KG1 (cell line): ENCODE measurements around the gene FBXL20.
"Not testable (repeated sequence)": the region's sequence is repeated elsewhere in the genome, so short reads cannot be mapped to it uniquely, and the experiment has no call there.

ENCODE experiments used
- DNase-seq: peaks from one replicate; lab custom pipeline; 2025; lab: John Stamatoyannopoulos, UW

The FBXL20 gene

DNA sequence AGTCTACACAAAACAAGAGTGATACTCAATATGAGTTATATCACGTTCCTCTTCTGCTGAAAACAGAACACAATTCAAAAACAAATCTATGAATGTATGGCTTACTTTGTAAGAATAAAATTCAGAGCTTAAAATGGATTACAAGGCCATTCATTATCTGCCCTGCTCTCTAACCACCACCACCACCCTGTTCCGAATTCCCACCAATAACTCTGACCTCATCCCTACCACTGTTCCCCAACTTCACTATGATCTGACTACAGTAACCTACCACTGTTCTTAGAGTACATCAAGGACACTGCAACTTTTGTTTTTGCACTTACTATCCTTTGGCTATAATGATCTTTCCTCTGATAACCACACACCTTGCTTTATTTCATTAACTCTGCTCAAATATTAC, 21.3 kb downstream of the FBXL20 start:
- no peak for DNase-seq

DNA sequence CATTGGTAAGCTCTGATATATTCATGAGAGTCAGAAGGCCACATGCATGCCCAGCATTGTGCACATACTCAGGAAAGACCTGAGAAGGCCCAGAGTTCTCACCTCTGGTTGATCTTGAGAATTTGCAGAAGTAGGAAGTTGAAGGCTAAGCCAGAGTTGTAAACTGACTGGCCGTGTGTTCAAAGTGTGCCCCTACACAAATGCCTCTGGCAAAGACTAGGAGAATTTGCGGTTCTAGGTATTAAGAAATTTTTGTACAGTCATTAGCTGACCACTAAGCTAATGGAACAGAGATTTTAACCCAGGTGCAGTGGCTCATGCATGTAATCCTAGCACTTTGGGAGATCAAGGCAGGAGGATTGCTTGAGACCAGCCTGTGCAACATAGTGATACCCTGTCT, 25.0 kb downstream of the FBXL20 start:
- DNase-seq: no peak

DNA sequence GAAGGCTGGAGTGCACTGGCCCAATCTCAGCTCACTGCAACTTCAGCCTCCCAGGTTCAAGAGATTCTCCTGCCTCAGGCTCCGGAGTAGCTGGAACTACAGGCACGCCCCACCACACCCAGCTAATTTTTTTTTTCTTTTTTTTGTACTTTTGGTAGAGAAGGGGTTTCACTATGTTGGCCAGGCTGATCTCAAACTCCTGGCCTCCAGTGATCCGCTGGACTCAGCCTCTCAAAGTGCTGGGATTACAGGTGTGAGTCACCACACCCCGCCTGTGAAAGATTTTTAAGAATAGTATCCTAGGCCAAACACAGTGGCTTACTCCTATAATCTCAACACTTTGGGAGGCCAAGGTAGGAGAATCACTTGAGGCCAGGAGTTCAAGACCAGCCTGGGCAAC, 33.6 kb downstream of the FBXL20 start:
- DNase-seq: not testable (repeated sequence)

DNA sequence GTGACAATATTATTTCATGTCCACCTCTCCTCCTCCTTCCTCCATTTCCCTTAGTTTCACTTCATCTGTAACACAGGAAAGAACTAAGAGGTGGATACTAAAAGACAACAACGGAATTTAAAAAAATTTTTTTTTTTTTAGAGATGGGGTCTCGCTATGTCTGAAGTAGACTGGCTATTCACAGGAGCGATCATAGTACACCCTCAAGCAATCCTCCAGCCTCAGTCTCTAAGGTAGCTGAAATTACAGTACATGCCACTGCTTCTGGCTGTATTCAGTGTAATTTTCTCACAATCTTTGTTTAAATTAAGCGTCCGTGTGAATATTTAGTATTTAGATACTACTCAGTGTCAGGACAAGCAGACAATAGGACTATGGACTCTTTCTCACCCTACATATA, 35.6 kb downstream of the FBXL20 start:
- DNase-seq: no peak

DNA sequence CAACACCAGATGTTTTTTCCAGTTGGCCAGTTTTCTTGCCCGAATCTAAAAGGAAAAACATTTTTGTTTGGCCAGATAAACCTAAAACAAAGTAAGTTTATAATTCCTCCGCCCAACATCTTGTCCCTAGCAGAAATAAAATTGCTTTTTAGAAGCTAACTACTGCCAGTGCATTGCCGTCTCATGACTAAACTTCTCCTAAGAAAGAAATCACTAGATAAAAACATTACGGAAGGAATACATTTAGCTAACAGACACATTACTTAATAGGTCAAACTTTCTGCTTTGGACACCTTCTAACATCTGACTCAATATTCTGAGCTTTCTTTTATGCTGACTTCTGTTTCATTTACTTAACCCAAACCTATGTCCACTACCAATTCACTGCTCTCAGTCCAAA, 36.2 kb downstream of the FBXL20 start:
- no peak for DNase-seq

DNA sequence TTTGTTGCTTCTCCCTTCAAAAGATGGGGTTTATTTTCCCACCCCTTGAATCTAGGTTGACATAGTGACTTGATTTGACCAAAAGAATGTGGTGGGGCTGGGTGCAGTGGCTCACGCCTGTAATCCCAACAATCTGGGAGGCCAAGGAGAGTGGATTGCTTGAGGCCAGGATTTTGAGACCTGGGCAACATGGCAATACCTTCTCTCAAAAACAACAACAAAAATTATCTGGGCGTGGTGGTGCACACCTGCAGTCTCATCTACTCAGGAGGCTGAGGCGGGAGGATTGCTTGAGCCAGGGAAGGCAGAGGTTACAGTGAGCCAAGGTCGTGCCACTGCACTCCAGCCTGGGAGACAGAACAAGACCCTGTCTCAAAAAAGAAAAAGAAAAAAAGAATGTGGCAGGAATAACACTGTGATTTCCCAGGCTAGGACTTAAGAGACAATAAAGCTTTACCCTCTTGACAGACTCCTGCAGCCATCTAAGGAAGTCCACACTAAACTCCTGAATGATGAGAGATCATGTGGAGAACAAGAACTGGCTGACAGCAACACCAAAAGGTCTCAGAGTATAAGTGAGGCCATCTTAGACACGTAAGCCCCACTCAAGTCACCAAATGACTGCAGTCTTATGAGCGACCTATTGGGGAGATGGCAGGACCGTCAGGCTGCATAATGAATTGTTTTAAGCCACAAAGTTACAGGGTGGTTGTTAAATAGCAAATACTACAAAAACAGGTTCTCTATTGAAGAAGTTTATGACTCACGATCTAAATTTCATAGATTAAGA, 37.0 kb downstream of the FBXL20 start:
- DNase-seq: no peak

DNA sequence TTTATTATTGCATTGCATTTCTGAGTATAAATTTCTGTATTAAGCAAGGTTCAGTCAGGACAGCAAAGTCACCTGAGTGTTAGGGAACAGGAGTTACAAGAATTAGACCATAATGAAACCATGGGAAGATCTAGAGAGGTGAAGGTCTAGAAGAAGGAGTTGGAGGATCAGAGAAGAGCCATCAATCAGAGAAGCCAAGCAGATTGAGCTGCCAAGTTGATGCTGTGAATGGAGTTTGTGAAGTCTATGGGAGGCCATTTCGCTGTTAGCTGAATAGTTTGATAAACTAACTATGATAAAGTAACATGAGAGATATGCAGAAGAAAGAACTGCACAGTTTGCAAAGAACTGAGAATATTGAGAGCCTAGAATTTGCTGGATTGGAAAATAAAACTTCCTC, 40.4 kb downstream of the FBXL20 start:
- DNase-seq: no peak

DNA sequence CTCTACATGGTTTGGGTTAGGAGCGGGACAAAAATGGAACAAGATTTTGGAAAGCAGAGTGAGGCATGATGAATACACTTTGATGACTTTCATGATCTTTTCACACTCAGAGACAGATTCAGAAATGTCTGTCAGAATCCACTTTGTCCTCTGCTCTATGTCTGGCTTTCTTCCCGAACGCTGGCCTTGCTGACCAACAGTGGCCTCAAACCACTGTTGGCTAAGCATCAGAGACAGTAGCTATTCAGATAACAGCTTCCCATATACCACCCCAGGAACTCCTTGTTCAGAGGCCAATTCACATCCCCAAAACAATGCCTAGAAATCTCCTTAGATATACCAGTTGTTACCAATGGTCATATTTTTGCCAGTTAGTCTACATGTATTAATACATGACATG, 40.9 kb downstream of the FBXL20 start:
- no peak for DNase-seq

DNA sequence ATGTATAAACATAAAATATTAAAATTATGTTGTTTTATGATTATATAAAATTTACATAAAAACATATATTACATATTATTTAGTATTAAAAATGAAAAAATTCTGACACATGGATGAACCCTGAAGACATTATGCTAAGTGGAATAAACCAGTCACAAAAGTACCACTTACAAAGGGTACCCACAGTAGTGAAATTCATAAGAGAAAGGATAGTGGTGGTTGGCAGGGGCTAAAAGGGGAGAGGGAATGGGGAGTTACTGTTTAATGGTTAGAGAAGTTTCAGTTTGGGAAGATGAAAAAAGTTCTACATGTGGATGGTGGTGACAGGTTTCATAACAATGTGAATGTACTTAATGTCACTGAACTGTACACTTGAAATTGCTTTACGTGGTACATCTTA, 41.4 kb downstream of the FBXL20 start:
- no peak for DNase-seq

DNA sequence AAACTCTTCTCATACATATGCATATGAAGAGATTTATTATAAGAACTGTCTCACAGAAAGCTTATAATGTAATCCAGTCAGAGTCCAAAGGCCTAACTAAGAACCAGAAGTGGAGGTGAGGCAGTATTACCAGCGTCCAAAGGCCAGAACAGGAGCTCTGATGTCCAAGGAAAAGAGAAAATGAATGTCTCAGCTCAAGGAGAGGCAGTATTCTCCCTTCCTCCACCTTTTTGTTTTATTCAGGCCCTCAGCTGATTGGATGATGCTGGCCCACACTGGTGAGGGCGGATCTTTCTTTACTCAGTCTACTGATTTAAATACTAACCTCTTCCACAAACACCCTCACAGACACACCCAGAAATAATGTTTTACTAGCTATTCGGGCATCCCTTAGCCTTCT, 43.4 kb downstream of the FBXL20 start:
- no peak for DNase-seq

DNA sequence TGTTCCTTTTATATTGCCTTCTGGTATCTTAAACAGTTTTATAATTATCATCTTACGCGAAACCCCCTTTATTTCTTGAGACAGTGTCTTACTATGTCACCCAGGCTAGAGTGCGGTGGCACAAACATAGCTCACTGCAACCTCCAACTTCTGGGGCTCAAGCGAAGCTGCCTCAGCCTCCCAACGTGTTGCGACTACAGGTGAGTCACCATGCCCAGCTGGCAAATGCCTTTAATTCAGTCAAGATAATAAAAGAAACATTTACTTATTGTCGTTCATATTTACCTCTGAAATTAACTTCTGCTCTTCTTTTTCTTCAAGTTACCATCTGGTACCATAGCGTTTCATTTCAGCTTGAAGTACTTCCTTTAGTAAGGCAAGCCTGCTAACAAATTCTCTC, 43.9 kb downstream of the FBXL20 start:
- DNase-seq: no peak

DNA sequence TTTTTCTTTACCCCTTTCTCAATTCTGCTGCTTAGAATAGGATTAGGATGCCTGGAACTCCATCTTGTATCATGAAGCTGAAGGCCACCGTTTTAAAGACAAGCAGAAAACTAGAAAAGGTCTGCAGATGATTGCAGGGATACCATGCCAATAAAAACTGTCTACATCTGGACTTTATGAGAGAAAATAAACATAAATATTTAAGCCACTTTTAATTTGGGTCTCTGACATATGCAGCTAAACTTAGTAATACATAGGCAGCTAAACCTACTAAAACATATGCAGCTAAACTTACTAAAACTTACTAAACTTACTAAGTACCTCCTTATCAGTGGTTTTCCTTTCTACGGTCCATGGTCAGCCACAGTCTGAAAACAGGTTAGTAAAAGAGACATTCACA, 48.4 kb downstream of the FBXL20 start:
- DNase-seq: no peak

DNA sequence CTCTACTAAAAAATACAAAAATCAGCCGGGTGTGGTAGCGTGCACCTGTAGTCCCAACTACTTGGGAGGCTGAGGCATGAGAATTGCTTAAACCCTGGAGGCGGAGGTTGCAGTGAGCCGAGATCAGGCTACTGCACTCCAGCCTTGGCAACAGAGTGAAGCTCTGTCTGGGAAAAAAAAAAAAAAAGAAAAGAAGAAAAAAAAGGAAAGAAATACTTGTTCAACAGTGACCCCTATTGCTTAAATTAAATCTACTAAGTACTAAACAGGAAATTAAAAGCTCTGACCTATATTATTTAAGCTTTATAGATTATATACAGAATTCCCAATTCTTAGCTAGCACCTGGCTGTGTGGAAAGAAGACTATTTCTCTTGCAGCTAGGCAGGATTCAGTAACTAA, 48.9 kb downstream of the FBXL20 start:
- no peak for DNase-seq

DNA sequence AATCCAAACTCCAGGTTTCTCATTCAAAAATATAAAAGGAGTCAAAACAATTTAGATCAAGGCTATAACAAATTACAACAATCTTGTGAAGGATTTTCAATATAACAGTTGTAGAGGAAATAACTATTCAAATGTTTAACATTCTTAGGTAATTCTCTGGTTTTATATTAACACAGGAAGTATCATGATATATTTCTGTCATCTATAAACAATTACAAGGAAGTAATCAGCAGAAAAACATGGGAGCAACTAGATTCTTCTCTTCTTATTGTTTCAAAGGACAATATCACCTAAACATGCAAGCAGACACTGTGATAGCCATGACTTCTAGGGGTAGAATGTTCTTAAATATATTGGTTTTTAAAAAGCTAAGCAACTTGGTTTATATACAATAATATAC, 49.9 kb downstream of the FBXL20 start:
- DNase-seq: no peak

DNA sequence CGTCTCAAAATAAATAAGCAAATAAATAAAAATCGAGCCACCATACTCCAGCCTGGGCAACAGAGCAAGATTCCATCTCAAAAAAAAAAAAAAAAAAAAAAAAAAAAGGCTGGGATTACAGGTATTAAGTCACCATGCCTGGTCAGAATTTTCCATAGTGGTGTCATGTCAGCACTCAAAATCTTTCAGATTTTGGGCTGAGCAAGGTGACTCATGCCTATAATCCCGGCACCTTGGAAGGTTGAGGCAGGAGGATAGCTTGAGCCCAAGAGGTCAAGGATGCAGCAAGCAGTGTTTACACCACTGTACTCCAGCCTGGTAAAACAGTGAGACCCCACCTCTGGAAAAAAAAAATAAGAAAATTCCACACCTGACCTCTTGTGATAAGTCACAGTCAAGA, 52.2 kb downstream of the FBXL20 start:
- no peak for DNase-seq

DNA sequence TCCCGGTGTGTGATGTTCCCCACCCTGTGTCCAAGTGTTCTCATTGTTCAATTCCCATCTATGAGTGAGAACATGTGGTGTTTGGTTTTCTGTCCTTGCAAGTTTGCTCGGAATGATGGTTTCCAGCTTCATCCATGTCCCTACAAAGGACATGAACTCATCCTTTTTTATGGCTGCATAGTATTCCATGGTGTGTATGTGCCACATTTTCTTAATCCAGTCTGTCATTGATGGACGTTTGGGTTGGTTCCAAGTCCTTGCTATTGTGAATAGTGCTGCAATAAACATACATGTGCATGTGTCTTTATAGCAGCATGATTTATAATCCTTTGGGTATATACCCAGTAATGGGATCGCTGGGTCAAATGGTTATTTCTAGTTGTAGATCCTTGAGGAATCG, 54.6 kb downstream of the FBXL20 start:
- DNase-seq: not testable (repeated sequence)

DNA sequence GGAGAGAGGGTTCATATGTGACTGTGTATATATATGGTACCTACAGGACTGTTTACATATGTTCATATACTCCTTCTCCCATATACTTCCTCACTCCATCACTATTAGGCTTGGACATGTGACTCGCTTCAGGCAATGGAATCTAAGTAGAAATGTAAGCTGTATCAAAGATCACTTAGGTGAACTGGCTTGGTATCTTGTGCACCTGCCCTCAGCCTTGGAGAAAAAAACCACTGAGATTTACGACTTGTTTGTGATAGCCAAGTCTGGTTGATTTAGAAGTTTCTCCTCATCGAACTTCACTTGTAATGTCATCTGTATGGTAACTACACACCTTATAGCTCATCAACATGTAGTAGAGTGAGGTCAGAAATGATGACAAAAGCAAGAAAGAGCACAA, 59.9 kb downstream of the FBXL20 start:
- no peak for DNase-seq

DNA sequence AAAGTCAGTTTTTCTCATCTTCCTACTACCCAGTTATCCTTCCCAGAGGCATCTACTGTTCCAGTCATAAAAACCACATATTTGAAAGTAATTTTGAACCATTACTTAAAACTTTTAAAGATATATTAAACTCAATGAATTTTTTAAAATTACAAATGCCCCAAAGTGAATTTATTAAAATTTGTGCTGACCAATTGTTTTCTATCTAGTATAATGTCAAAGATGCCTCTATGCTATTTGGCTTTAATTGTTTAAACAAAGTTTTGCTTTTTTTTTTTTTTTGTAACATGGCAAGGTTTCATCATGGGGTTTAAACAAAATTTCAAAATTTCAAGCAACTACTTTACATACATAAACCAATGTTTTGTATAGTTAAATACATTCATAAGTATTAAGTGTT, 60.7 kb downstream of the FBXL20 start:
- DNase-seq: no peak

DNA sequence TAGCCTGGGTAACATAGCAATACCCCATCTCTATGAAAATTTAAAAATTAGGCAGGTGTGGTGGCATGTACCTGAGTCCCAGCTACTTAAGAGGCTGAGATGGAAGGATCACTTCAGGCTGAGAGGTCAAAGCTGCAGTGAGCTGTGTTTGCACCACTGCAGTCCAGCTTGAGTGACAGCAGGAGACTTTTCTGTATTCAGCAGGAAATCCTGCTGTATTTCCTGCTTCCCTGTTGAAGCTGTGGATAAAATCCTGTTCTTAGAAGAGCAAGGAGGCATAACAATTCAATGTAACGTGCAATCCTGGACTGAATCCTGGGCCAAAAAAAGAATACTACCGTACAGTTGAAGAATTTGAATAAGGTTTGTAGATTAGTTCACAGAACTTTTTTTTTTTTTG, 62.2 kb downstream of the FBXL20 start:
- no peak for DNase-seq

DNA sequence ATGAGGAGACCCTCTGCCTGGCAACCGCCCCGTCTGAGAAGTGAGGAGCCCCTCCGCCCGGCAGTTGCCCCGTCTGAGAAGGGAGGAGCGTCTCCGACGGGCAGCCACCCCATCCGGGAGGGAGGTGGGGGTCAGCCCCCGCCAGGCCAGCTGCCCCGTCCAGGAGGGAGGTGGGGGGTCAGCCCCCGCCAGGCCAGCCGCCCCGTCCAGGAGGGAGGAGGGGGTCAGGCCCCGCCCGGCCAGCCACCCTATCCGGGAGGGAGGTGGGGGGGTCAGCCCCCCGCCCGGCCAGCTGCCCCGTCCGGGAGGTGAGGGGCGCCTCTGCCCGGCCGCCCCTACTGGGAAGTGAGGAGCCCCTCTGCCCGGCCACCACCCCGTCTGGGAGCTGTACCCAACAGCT, 63.8 kb downstream of the FBXL20 start:
- DNase-seq: not testable (repeated sequence)

DNA sequence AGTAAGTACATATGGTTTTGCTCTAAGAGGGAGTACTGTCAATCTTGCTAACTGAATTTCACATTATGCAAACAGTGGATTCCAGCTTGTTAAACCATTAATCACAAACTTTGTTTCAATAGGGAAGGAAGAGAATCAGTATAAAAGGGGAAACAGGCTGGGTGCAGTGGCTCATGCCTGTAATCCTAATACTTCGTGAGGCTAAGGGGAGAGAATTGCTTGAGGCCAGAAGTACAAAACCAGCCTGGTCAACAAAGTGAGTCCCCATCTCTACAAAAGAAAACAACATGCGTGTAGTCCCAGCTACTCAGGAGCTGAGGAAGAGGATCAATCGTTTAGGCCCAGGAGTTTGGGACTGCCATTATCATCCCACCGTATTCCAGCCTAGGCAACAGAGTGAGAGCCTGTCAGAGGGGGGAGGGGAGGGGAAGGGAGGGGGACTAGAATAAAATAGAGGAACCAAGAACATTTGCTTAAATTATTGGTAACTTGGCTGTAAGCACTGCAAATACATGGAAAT, 65.7 kb downstream of the FBXL20 start:
- peak; percentile 21 for DNase-seq

DNA sequence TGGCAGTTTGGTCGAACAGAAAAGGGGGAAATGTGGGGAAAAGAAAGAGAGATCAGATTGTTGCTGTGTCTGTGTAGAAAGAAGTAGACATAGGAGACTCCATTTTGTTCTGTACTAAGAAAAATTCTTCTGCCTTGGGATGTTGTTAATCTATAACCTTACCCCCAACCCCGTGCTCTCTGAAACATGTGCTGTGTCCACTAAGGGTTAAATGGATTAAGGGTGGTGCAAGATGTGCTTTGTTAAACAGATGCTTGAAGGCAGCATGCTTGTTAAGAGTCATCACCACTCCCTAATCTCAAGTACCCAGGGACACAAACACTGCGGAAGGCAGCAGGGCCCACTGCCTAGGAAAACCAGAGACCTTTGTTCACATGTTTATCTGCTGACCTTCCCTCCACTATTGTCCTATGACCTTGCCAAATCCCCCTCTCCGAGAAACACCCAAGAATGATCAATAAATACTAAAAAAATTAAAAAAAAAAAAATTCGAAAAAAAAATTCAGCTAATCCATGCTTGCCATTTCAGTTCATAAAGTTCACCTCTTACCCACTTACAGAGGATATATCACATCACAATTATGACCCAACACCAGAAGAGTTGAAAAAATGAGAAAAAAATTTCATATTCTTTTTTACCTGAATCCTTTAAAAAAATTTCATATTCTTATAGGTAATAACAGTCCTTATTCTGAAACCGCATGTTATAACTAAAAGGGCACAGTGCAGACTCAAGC, 67.2 kb downstream of the FBXL20 start:
- DNase-seq: not testable (repeated sequence)

DNA sequence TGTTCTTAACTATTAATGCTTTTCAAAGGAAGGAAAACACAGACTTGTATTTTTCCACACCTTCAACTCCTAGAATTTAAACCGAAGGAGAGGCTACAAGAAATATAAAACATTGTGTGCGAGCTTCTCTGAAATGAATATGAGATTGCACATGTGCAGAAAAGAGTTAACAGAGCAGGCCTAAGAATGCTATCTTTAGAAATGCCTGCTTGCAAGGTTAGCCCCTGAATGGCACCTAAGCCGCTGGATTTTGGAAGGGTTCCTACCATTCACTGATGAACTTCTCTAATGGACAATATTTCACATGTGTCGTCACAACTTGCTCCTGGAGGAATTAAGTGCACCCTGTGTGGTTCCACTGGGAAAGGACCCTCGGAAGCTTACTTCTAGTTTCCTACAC, 69.3 kb downstream of the FBXL20 start:
- DNase-seq: no peak

DNA sequence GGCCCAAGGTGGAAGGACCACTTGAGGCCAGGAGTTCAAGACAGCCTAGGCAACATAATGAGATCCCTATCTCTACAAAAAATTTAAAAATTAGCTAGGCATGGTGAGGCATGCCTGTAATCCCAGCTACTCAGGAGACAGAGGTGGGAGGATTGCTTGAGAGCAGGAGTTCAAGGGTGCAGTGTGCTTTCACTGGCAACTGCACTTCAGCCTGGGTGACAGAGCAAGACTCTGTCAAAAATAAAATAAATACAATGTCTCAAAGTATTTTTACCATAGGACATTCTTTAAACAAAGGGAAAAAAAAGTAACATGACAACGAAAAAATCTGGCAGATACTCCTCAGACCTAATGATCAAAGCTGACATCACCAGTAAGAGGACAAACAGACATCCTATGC, 72.6 kb downstream of the FBXL20 start:
- no peak for DNase-seq
